ENCODE measurements around the gene TMEM141. TPM values are rescaled to one million over a fixed set of nuclear protein-coding genes. Genes with fewer than 3 reads are reported as not detected.

Gene TMEM141
- polyA plus RNA-seq, 1 donor (not counting 4 experiments of a cell fraction or from before 2014, with no cell fraction given): 85.5 TPM

- TF ChIP-seq EZH2 (IDR thresholded peaks at IDR 0.05; ENCODE audit: low read length) (no peak), CTCF (optimal IDR thresholded peaks at IDR 0.05 in 1 of 3, IDR thresholded peaks at IDR 0.05 in 1 of 3, conservative IDR thresholded peaks at IDR 0.05 in 1 of 3; ENCODE audit: extremely low read depth in 1 of 3, insufficient read depth in 2 of 3, low read length in 3 of 3) (no peak)
- Histone ChIP-seq H3K27me3 (ENCODE audit: control insufficient read depth, extremely low read depth, insufficient read depth, low read length) (peaks cover 12% of the 10 kb centered on the region), H3K4me1 (ENCODE audit: control insufficient read depth, extremely low read depth, insufficient read depth, low read length) (no peaks in the 10 kb centered on the region), H3K9me1 (ENCODE audit: control insufficient read depth, extremely low read depth, insufficient read depth, low read length) (no peaks in the 10 kb centered on the region), H4K20me1 (ENCODE audit: control insufficient read depth, extremely low read depth, insufficient read depth, low read length) (no peaks in the 10 kb centered on the region), H3K4me2 (ENCODE audit: control insufficient read depth, extremely low read depth, insufficient read depth, low read depth, low read length) (no peak overlapping the region), H3K4me3 (ENCODE audit: control insufficient read depth in 2 of 3, extremely low read depth in 1 of 3, insufficient read depth in 2 of 3, low read depth in 1 of 3, low read length in 3 of 3) (no peak overlapping the region), H3K36me3 (ENCODE audit: control insufficient read depth in 2 of 2, extremely low read depth in 1 of 2, insufficient read depth in 2 of 2, low read length in 2 of 2) (no peaks in the 10 kb centered on the region), H2AFZ (ENCODE audit: control insufficient read depth, low read length) (no peak overlapping the region), H3K9ac (ENCODE audit: control insufficient read depth, extremely low read depth, insufficient read depth, low read length) (no peak overlapping the region), H3K9me3 (ENCODE audit: control insufficient read depth, low read depth, low read length) (peaks cover 6% of the 10 kb centered on the region), H3K79me2 (ENCODE audit: control insufficient read depth, insufficient read depth, low read length) (no peaks in the 10 kb centered on the region), H3K27ac (ENCODE audit: control insufficient read depth, insufficient read depth, low read length) (no peak overlapping the region)
- no peak for FAIRE-seq
- no peak for DNase-seq (ENCODE audit: low read depth, low spot score)
- dilution Hi-C loops (cut with MboI; ENCODE audit: extremely low pct_ligation_motif_present, low sequenced_read_pairs): no loop called here
These were observed 34.3 kb upstream of the TMEM141 start for GRCh38 chr9:136756836-136757235.

DNA sequence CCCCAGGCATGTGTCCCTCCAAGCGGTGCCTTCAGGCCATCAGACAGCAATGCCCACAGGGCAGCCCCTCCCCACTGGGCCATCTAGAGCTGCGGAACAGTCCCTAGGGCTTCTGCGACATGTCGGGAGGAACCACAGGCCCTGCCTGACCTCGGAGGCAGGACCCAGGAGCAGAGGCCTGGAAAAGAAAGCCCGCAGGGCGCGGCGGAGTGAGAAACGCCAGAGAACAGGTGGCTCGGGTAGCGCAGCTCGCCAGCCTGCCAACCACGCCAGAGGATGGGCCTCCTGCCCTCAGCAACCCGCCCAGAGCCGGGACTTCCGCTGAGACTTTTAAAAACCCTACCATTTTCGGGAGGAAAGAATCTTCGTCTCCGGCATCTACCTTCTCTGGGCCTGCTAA is 33.8 kb upstream of the TMEM141 start:
- no peak for TF ChIP-seq EZH2 (IDR thresholded peaks at IDR 0.05; ENCODE audit: low read length)
- TF ChIP-seq CTCF (optimal IDR thresholded peaks at IDR 0.05 in 1 of 3, IDR thresholded peaks at IDR 0.05 in 1 of 3, conservative IDR thresholded peaks at IDR 0.05 in 1 of 3; ENCODE audit: extremely low read depth in 1 of 3, insufficient read depth in 2 of 3, low read length in 3 of 3): no peak
- Histone ChIP-seq H3K4me3 (ENCODE audit: control insufficient read depth in 2 of 3, extremely low read depth in 1 of 3, insufficient read depth in 2 of 3, low read depth in 1 of 3, low read length in 3 of 3) (no peak overlapping the region), H3K9me1 (ENCODE audit: control insufficient read depth, extremely low read depth, insufficient read depth, low read length) (no peaks in the 10 kb centered on the region), H3K27me3 (ENCODE audit: control insufficient read depth, extremely low read depth, insufficient read depth, low read length) (peaks cover 12% of the 10 kb centered on the region), H3K36me3 (ENCODE audit: control insufficient read depth in 2 of 2, extremely low read depth in 1 of 2, insufficient read depth in 2 of 2, low read length in 2 of 2) (no peaks in the 10 kb centered on the region), H2AFZ (ENCODE audit: control insufficient read depth, low read length) (no peak overlapping the region), H3K9me3 (ENCODE audit: control insufficient read depth, low read depth, low read length) (peaks cover 5% of the 10 kb centered on the region), H4K20me1 (ENCODE audit: control insufficient read depth, extremely low read depth, insufficient read depth, low read length) (no peaks in the 10 kb centered on the region), H3K9ac (ENCODE audit: control insufficient read depth, extremely low read depth, insufficient read depth, low read length) (no peak overlapping the region), H3K79me2 (ENCODE audit: control insufficient read depth, insufficient read depth, low read length) (no peaks in the 10 kb centered on the region), H3K4me2 (ENCODE audit: control insufficient read depth, extremely low read depth, insufficient read depth, low read depth, low read length) (no peak overlapping the region), H3K4me1 (ENCODE audit: control insufficient read depth, extremely low read depth, insufficient read depth, low read length) (no peaks in the 10 kb centered on the region), H3K27ac (ENCODE audit: control insufficient read depth, insufficient read depth, low read length) (no peak overlapping the region)
- FAIRE-seq: no peak
- DNase-seq (ENCODE audit: low read depth, low spot score): no peak
- dilution Hi-C loops (cut with MboI; ENCODE audit: extremely low pct_ligation_motif_present, low sequenced_read_pairs): no loop called here
